Fibroblast of mammary gland (primary cell): ENCODE results near the gene STX10.
A peak's percentile ranks its signal among the peaks of the same experiment; 100 is the strongest.
"Not testable (repeated sequence)": the region's sequence is repeated elsewhere in the genome, so short reads cannot be mapped to it uniquely, and the experiment has no call there.

Experiments
- DNase-seq: peaks from one replicate; pipeline ENCODE4 v3.0.0-alpha.2; 2010; ENCODE audit warnings: low read depth
- H3K4me3 ChIP-seq: 2 replicates; pipeline ENCODE4 v1.5.1; 2011; ENCODE audit warnings: low read depth, mild to moderate bottlenecking, low read length, moderate library complexity; ENCODE audit not compliant: control insufficient read depth
- CTCF ChIP-seq: conservative IDR thresholded peaks from 2 replicates; pipeline ENCODE4 v1.5.1; 2011; ENCODE audit warnings: low read depth, low read length, inconsistent platforms; ENCODE audit not compliant: control insufficient read depth, insufficient read depth

STX10 gene

GRCh38 chr19:13169769-13170168, 19.6 kb upstream of the STX10 start:
- DNase-seq = peak; percentile 80
- no peak overlapping the region for H3K4me3 ChIP-seq
- TF ChIP-seq CTCF = no peak

- DNase-seq, H3K4me3 ChIP-seq: not testable (repeated sequence)
These were observed 16.0 kb upstream of the STX10 start for GRCh38 chr19:13166151-13166550.

DNA sequence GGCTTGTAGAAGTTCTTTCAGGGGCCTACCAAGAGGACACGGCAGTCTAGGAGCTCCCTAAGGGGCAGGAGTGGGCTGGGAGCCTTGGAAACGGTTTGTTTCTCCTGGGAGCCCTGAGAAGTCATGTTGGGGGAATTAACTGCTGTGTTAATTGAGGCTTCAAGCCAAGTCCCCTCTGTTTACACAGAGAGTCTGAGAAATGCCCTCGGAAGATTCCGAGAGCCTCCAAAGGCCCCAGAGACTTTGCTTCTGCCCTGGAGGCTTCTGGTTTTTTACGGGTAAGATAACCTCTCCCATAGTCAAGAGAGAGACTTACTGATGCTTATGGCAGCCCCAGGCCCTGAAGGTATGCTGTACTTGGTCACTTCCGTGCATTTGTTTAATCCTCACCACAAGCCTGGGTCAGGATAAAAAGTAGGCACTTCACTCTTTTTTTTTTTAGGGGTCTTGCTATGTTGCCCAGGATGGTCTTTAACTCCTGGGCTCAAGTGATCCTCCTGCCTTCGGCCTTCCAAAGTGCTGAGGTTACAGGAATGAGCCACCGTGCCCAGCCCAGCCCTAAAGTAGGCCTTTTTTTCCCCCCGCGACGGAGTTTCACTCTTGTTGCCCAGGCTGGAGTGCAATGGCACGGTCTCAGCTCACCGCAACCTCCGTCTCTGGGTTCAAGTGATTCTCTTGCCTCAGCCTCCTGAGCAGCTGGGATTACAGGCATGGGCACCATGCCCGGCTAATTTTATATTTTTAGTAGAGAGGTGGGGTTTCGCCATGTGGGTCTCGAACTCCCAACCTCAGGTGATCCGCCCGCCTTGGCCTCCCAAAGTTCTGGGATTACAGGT, 15.2 kb upstream of the STX10 start:
- no peak for TF ChIP-seq CTCF
- H3K4me3 ChIP-seq = no peak overlapping the region
- no peak for DNase-seq

DNA sequence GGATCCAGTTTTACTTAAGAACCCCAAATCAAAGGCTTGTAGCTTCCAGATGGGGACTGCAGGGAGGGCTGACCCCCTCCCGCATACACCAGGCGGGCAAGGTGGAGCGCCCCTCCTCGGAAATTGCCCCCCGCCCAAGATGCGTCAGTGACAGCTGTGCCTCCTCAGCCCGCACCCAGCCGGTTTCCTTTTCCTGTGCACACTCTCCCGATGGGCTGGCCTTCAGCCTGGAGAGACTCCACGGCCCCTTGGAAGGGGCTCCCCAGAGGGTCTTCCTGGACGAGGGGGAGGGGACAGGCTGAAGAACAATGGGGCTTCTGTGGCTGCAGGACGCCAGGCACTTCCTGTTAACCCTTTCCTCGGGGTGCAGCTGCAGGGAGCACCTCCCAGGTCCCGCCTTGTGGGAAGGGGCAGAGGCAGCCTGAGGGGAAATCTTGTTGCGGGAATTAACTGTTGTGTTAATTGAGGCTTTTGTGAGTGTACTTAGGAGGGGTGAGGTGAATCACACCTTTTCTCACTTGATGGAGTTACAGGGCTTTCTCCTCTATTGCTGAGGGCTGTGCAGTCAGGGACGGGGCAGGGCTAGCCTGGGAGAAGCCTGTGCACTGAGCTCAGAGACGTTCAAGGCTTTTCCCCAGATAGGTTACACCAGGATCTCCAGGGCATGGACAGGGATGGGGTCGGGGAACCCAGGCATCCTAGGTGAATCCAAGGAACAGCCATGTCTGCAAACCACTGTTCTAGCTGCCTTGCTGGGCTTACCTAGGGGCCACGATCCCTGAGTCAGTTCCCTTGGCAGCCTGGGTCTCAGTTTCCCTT, 14.4 kb upstream of the STX10 start:
- peak overlapping the region; percentile 2 for H3K4me3 ChIP-seq
- no peak for TF ChIP-seq CTCF
- no peak for DNase-seq

DNA sequence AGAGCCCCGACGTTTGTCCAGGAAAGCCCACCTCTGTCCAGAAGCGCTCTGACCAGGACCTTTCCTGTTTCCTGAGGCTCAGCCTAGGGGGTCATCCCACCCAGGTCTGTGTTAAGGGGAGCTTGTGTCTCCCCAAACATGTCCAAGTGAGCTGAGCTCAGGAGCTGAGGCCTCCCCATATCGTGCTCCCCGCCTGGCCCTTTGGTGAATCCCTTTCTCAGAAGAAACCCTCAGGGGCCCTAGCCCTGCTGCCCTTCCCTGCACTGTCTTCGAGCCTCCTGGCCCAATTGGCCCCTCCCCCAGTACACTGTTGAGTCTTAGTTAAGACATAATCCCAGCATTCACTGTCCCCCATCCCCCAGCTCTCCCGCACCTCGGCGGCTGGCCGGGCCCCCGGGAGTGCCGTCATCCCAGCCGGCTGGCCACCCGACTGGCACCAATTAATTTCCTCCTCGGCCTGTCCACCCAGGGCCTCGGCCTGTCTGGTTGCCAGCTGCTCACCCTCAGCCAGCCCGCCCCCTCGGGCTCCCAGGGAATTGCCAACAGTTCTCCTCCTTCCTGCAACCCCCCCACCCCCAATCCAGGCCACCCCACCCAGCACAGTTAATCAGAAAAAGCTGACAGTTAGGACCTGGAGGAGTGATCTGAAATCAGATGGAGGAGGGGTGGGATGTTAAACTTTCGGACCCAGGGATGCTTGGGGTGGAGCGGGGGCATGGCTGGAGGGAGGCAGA, 13.6 kb upstream of the STX10 start:
- TF ChIP-seq CTCF = no peak
- peak overlapping the region; percentile 15 for H3K4me3 ChIP-seq
- DNase-seq = peak; percentile 89

DNA sequence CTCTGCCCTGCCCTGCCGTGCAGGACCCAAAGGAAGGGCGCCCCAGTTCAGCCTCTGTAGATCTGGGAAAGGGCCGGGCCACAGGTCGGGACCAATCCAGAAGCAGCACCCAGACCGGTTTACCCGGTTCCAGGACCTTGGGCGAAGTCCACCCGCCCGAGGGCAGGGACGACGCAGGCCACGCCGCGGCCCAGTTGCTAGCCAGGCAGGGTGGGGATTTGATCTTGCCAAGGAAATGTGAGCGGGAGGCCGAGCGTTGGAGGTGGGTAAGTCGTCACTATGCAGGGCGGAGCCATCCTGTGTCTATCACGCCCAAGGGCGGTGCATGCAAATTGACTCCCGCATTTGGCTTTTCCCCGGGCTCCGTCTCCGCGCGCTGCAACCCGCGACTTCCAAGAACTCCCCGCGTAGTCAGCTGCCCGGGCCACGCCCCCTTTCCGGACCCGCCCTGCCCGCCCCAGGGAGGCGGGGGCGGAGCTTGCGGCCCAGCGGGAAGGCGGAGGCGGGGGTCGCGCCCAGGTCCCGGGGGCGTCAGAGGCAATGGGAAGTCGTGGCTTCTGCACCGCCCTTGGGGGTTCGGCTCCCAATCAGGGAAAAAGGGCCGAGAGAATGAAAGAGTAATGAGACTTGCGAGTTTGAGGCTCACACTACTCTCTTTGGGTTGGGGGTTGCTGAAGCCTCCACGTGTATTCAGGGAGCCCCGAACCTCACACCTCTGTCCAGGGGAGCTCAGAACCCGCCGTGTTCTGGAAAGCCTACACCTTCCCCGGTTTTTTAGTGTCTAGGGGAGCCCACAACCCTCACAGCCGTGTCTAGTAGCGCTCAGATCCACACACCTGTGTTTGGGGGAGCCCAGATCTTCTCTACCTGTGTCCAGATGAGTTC, 12.8 kb upstream of the STX10 start:
- peak overlapping the region; percentile 26 for H3K4me3 ChIP-seq
- TF ChIP-seq CTCF = no peak
- DNase-seq = peak; percentile 98
